Mesenchymal stem cell (in vitro differentiated cells and primary cell): ENCODE measurements around the gene NTN4.

Experiments used
- DNase-seq: peaks from one replicate; pipeline ENCODE4 v3.0.0-alpha.2; 2013
- H2AFZ ChIP-seq: one replicate; pipeline ENCODE4 v1.6.1; 2013; ENCODE audit warnings: low read depth, mild to moderate bottlenecking, control low read depth, inconsistent platforms, low read length, moderate library complexity
- H2AK5ac ChIP-seq: 2 replicates; pipeline ENCODE4 v1.6.1; 2013; ENCODE audit warnings: low read length, moderate library complexity, mild to moderate bottlenecking, inconsistent platforms; ENCODE audit not compliant: severe bottlenecking
- H2BK120ac ChIP-seq: one replicate; pipeline ENCODE4 v1.6.1; 2013; ENCODE audit warnings: low read depth, mild to moderate bottlenecking, inconsistent platforms, low read length, moderate library complexity
- H2BK12ac ChIP-seq, 2 experiments: one replicate each; pipeline ENCODE4 v1.6.1; 2013; ENCODE audit warnings: inconsistent platforms in 2 of 2, low read length in 2 of 2, mild to moderate bottlenecking in 2 of 2, moderate library complexity in 2 of 2, control low read depth in 1 of 2
- H2BK15ac ChIP-seq: one replicate; pipeline ENCODE4 v1.6.1; 2013; ENCODE audit warnings: mild to moderate bottlenecking, low read depth, inconsistent platforms; ENCODE audit not compliant: poor library complexity, severe bottlenecking
- H2BK5ac ChIP-seq: 2 replicates; pipeline ENCODE4 v1.6.1; 2013; ENCODE audit warnings: low read depth, mild to moderate bottlenecking, low read length, control low read depth, inconsistent platforms; ENCODE audit not compliant: poor library complexity, severe bottlenecking
- H3K14ac ChIP-seq, 2 experiments: one replicate each; pipeline ENCODE4 v1.6.1; 2013; ENCODE audit warnings: inconsistent platforms in 2 of 2, low read length in 2 of 2, control low read depth in 1 of 2, mild to moderate bottlenecking in 1 of 2, moderate library complexity in 1 of 2
- H3K18ac ChIP-seq, 2 experiments: one replicate each; pipeline ENCODE4 v1.6.1; 2013; ENCODE audit warnings: inconsistent platforms in 2 of 2, low read length in 2 of 2, control low read depth in 1 of 2, low read depth in 1 of 2, mild to moderate bottlenecking in 1 of 2
- H3K23ac ChIP-seq, 2 experiments: one replicate each; pipeline ENCODE4 v1.6.1; 2013; ENCODE audit warnings: inconsistent platforms in 2 of 2, low read length in 2 of 2, mild to moderate bottlenecking in 2 of 2, moderate library complexity in 2 of 2, control low read depth in 1 of 2
- H3K27ac ChIP-seq: 2 replicates; pipeline ENCODE4 v1.5.1; 2013; ENCODE audit warnings: mild to moderate bottlenecking, moderate library complexity, low read length, control low read depth, inconsistent platforms; ENCODE audit not compliant: poor library complexity, severe bottlenecking
- H3K27me3 ChIP-seq, 2 experiments: 2 replicates each; pipeline versions ENCODE4 v1.6.1 to v1.7.0; 2013; ENCODE audit warnings: low read length in 2 of 2, mild to moderate bottlenecking in 2 of 2, moderate library complexity in 2 of 2, control low read depth in 1 of 2, inconsistent platforms in 1 of 2; ENCODE audit not compliant: control insufficient read depth in 1 of 2, insufficient read depth in 1 of 2
- H3K36me3 ChIP-seq, 2 experiments: 2 replicates each; pipeline versions ENCODE4 v1.6.1 to v1.7.0; 2013; ENCODE audit warnings: low read length in 2 of 2, control low read depth in 1 of 2, inconsistent platforms in 1 of 2, low read depth in 1 of 2, mild to moderate bottlenecking in 1 of 2; ENCODE audit not compliant: insufficient read depth in 2 of 2, control insufficient read depth in 1 of 2
- H3K4ac ChIP-seq, 2 experiments: one replicate each; pipeline ENCODE4 v1.6.1; 2013; ENCODE audit warnings: inconsistent platforms in 2 of 2, low read length in 2 of 2, mild to moderate bottlenecking in 2 of 2, moderate library complexity in 2 of 2, control low read depth in 1 of 2, low read depth in 1 of 2
- H3K4me1 ChIP-seq: 2 replicates; pipeline ENCODE4 v1.6.1; 2013; ENCODE audit warnings: low read depth, low read length, control low read depth; ENCODE audit not compliant: control insufficient read depth, insufficient read depth
- H3K4me2 ChIP-seq: 2 replicates; pipeline ENCODE4 v1.6.1; 2013; ENCODE audit warnings: low read length, mild to moderate bottlenecking, inconsistent platforms; ENCODE audit not compliant: poor library complexity, severe bottlenecking
- H3K4me3 ChIP-seq, 2 experiments: 2 replicates each; pipeline versions ENCODE4 v1.5.1 to v1.7.0; 2013; ENCODE audit warnings: low read length in 2 of 2, mild to moderate bottlenecking in 2 of 2, control low read depth in 1 of 2, low read depth in 1 of 2; ENCODE audit not compliant: insufficient read depth in 1 of 2
- H3K79me1 ChIP-seq: replicated peaks from 2 replicates; pipeline ENCODE4 v1.6.1; 2013; ENCODE audit warnings: mild to moderate bottlenecking, control low read depth, low read length, inconsistent platforms; ENCODE audit not compliant: poor library complexity, severe bottlenecking
- H3K9ac ChIP-seq: 2 replicates; pipeline ENCODE4 v1.7.0; 2013; ENCODE audit warnings: mild to moderate bottlenecking, low read length, moderate library complexity
- H3K9me3 ChIP-seq: 2 replicates; pipeline ENCODE4 v1.7.0; 2013; ENCODE audit warnings: mild to moderate bottlenecking, low read length; ENCODE audit not compliant: control insufficient read depth
- H4K8ac ChIP-seq: one replicate; pipeline ENCODE4 v1.6.1; 2013; ENCODE audit warnings: inconsistent platforms, mild to moderate bottlenecking, low read length, moderate library complexity
- H4K91ac ChIP-seq: one replicate; pipeline ENCODE4 v1.6.1; 2013; ENCODE audit warnings: mild to moderate bottlenecking, low read length, inconsistent platforms
- WGBS: methylation state at CpG from one replicate; pipeline ENCODE4 v1.1.7; 2013; ENCODE audit warnings: mixed read lengths; 5-methylcytosine and 5-hydroxymethylcytosine counted together

NTN4 gene

GRCh38 chr12:95804291-95804690, 13.7 kb upstream of the NTN4 start:
- Histone ChIP-seq H4K8ac (no peak overlapping the region), H4K91ac (no peak overlapping the region), H2AFZ (no peak overlapping the region), H2BK5ac (no peak overlapping the region), H3K79me1 (no peaks in the 10 kb centered on the region), H3K4ac (no peak overlapping the region), H3K4me1 (peaks cover 2% of the 10 kb centered on the region), H3K27ac (no peak overlapping the region), H3K23ac (no peak overlapping the region), H3K18ac (no peak overlapping the region), H3K4me2 (no peak overlapping the region), H3K9ac (no peak overlapping the region), H3K14ac (no peak overlapping the region), H3K4me3 (no peak overlapping the region), H2BK15ac (no peak overlapping the region), H2BK120ac (no peak overlapping the region), H2AK5ac (no peak overlapping the region), H3K36me3 (no peaks in the 10 kb centered on the region), H3K9me3 (no peaks in the 10 kb centered on the region), H2BK12ac (no peak overlapping the region), H3K27me3 (no peaks in the 10 kb centered on the region)
- no peak for DNase-seq
- 68% methylated on average over 3 of the region's 3 CpGs for WGBS

GRCh38 chr12:95803817-95804216, 13.3 kb upstream of the NTN4 start:
- no peak overlapping the region for H2AK5ac ChIP-seq
- H3K4me3 ChIP-seq = no peak overlapping the region
- H2BK5ac ChIP-seq = no peak overlapping the region
- H3K4me2 ChIP-seq = no peak overlapping the region
- DNase-seq = no peak
- H3K23ac ChIP-seq = no peak overlapping the region
- no peaks in the 10 kb centered on the region for H3K27me3 ChIP-seq
- no peak overlapping the region for H3K9ac ChIP-seq
- no peak overlapping the region for H2BK120ac ChIP-seq
- H3K18ac ChIP-seq = no peak overlapping the region
- no peak overlapping the region for H4K91ac ChIP-seq
- H3K14ac ChIP-seq = no peak overlapping the region
- H2AFZ ChIP-seq = no peak overlapping the region
- peaks cover 2% of the 10 kb centered on the region for H3K4me1 ChIP-seq
- no peaks in the 10 kb centered on the region for H3K36me3 ChIP-seq
- no peak overlapping the region for H4K8ac ChIP-seq
- H2BK15ac ChIP-seq = no peak overlapping the region
- H3K27ac ChIP-seq = no peak overlapping the region
- WGBS = no CpG with 5 or more reads among the region's 1 CpG
- no peak overlapping the region for H2BK12ac ChIP-seq
- H3K4ac ChIP-seq = no peak overlapping the region
- no peaks in the 10 kb centered on the region for H3K79me1 ChIP-seq
- no peaks in the 10 kb centered on the region for H3K9me3 ChIP-seq

GRCh38 chr12:95802482-95803270, 12.1 kb upstream of the NTN4 start:
- Histone ChIP-seq H3K9ac (no peak overlapping the region), H3K4me1 (peaks cover 2% of the 10 kb centered on the region), H2BK5ac (no peak overlapping the region), H3K4me2 (no peak overlapping the region), H3K4me3 (no peak overlapping the region), H3K14ac (no peak overlapping the region), H2BK12ac (peak overlapping the region in 1 of 2 experiments; percentile 31), H4K8ac (no peak overlapping the region), H3K79me1 (no peaks in the 10 kb centered on the region), H3K27ac (peak overlapping the region; percentile 92), H3K23ac (no peak overlapping the region), H3K18ac (no peak overlapping the region), H2BK15ac (no peak overlapping the region), H2AFZ (no peak overlapping the region), H3K27me3 (no peaks in the 10 kb centered on the region), H3K9me3 (no peaks in the 10 kb centered on the region), H4K91ac (no peak overlapping the region), H2AK5ac (peak overlapping the region; percentile 35), H2BK120ac (no peak overlapping the region), H3K4ac (no peak overlapping the region), H3K36me3 (no peaks in the 10 kb centered on the region)
- 0% methylated on average over 2 of the region's 5 CpGs for WGBS
- peak; percentile 82 for DNase-seq

- no peak overlapping the region for H3K4ac ChIP-seq
- peak overlapping the region; percentile 49 for H2AK5ac ChIP-seq
- 85% methylated on average over 2 of the region's 2 CpGs for WGBS
- H4K91ac ChIP-seq = no peak overlapping the region
- H3K9ac ChIP-seq = no peak overlapping the region
- no peak overlapping the region for H3K4me2 ChIP-seq
- no peak overlapping the region for H2BK120ac ChIP-seq
- no peaks in the 10 kb centered on the region for H3K79me1 ChIP-seq
- no peak overlapping the region for H3K18ac ChIP-seq
- no peaks in the 10 kb centered on the region for H3K9me3 ChIP-seq
- H3K27ac ChIP-seq = no peak overlapping the region
- no peak overlapping the region for H2BK12ac ChIP-seq
- no peak overlapping the region for H3K23ac ChIP-seq
- H3K14ac ChIP-seq = no peak overlapping the region
- DNase-seq = no peak
- no peak overlapping the region for H2BK5ac ChIP-seq
- no peak overlapping the region for H3K4me3 ChIP-seq
- H2BK15ac ChIP-seq = no peak overlapping the region
- H3K27me3 ChIP-seq = no peaks in the 10 kb centered on the region
- H3K4me1 ChIP-seq = peaks cover 4% of the 10 kb centered on the region
- no peaks in the 10 kb centered on the region for H3K36me3 ChIP-seq
- no peak overlapping the region for H2AFZ ChIP-seq
- H4K8ac ChIP-seq = no peak overlapping the region
Measured at GRCh38 chr12:95796982-95797289, 6.4 kb upstream of the NTN4 start.
